Measurements from ENCODE around the gene TGOLN2. TPM values are rescaled to one million over a fixed set of nuclear protein-coding genes. Genes with fewer than 3 reads are reported as not detected.
"Not testable (repeated sequence)": the region's sequence is repeated elsewhere in the genome, so short reads cannot be mapped to it uniquely, and the experiment has no call there.

TGOLN2 gene
- total RNA-seq, 1 donor from 2014 or later = 119 TPM

- no peaks in the 10 kb centered on the region for H3K9me3 Mint-ChIP-seq
- H3K27ac Mint-ChIP-seq = no peak overlapping the region
- DNase-seq (no peak), ATAC-seq (ENCODE audit: low read depth) (no peak)
- H3K4me3 Mint-ChIP-seq = no peak overlapping the region
- CTCF ChIA-PET = no interaction called here
- intact Hi-C loops (cut with micrococcal nuclease) = no loop called here
- TF ChIP-seq CTCF (IDR thresholded peaks at IDR 0.05) = no peak
- peaks cover 3% of the 10 kb centered on the region for H3K4me1 Mint-ChIP-seq
- POLR2A ChIA-PET = no interaction called here
- no peaks in the 10 kb centered on the region for H3K27me3 Mint-ChIP-seq
- peaks cover 66% of the 10 kb centered on the region for H3K36me3 Mint-ChIP-seq (ENCODE audit: low read depth)
Measured at GRCh38 chr2:85347599-85347998, 19.8 kb upstream of the TGOLN2 start.

- ATAC-seq (ENCODE audit: low read depth) = no peak
- Mint-ChIP-seq H3K4me1 (no peaks in the 10 kb centered on the region), H3K36me3 (ENCODE audit: low read depth) (peaks cover 54% of the 10 kb centered on the region), H3K27ac (no peak overlapping the region), H3K4me3 (no peak overlapping the region), H3K9me3 (no peaks in the 10 kb centered on the region), H3K27me3 (no peaks in the 10 kb centered on the region)
- CTCF ChIA-PET = no interaction called here
- no peak for TF ChIP-seq CTCF (IDR thresholded peaks at IDR 0.05)
- intact Hi-C loops (cut with micrococcal nuclease) = no loop called here
- POLR2A ChIA-PET = interaction anchor here (1.5 kb wide), 1 partner anchor 10 kb away, joined by 4 read pairs; the partner anchor contains the start of genes ELMOD3 and RETSAT
- DNase-seq = no peak
Measured at GRCh38 chr2:85344356-85344954, 16.7 kb upstream of the TGOLN2 start.

- intact Hi-C loops (cut with micrococcal nuclease) = loop anchor here (1.0 kb wide), 1 partner anchor 28 kb away; no protein-coding TSS in a partner anchor
Measured at GRCh38 chr2:85343207-85343895, 15.6 kb upstream of the TGOLN2 start.

GRCh38 chr2:85342156-85342555 is 14.4 kb upstream of the TGOLN2 start:
- POLR2A ChIA-PET = interaction anchor here (0.8 kb wide), 1 partner anchor 273 kb away, joined by 3 read pairs; no protein-coding TSS in a partner anchor
- no peak for TF ChIP-seq CTCF (IDR thresholded peaks at IDR 0.05)
- Mint-ChIP-seq H3K27ac (no peak overlapping the region), H3K9me3 (no peaks in the 10 kb centered on the region), H3K4me3 (no peak overlapping the region), H3K27me3 (no peaks in the 10 kb centered on the region), H3K36me3 (ENCODE audit: low read depth) (peaks cover 44% of the 10 kb centered on the region), H3K4me1 (no peaks in the 10 kb centered on the region)
- no peak for DNase-seq
- CTCF ChIA-PET = no interaction called here
- intact Hi-C loops (cut with micrococcal nuclease) = no loop called here
- ATAC-seq (ENCODE audit: low read depth) = no peak

More at GRCh38 chr2:85343207-85343895, 15.6 kb upstream of the TGOLN2 start:
- H3K9me3 Mint-ChIP-seq; CTCF ChIA-PET; ATAC-seq (ENCODE audit: low read depth); DNase-seq; H3K4me1 Mint-ChIP-seq; H3K27me3 Mint-ChIP-seq; H3K4me3 Mint-ChIP-seq; POLR2A ChIA-PET; H3K27ac Mint-ChIP-seq: not testable (repeated sequence)
- peaks cover 51% of the 10 kb centered on the region for H3K36me3 Mint-ChIP-seq (ENCODE audit: low read depth)

- ChIA-PET CTCF (no interaction called here), POLR2A (interaction anchor here (0.8 kb wide), 1 partner anchor 274 kb away, joined by 3 read pairs; no protein-coding TSS in a partner anchor)
- Mint-ChIP-seq H3K27me3 (no peaks in the 10 kb centered on the region), H3K27ac (no peak overlapping the region), H3K4me3 (no peak overlapping the region), H3K4me1 (no peaks in the 10 kb centered on the region), H3K9me3 (no peaks in the 10 kb centered on the region), H3K36me3 (ENCODE audit: low read depth) (peaks cover 38% of the 10 kb centered on the region)
- no peak for DNase-seq
- no peak for ATAC-seq (ENCODE audit: low read depth)
- intact Hi-C loops (cut with micrococcal nuclease) = no loop called here
- TF ChIP-seq CTCF (IDR thresholded peaks at IDR 0.05) = no peak
Measured at GRCh38 chr2:85341269-85342029, 13.7 kb upstream of the TGOLN2 start.
